ENCODE data around the gene ALG1.
"Not testable (repeated sequence)": the region's sequence is repeated elsewhere in the genome, so short reads cannot be mapped to it uniquely, and the experiment has no call there.

The ALG1 gene

GRCh38 chr16:5071681-5072333 lies at the start of gene ALG1:
Gene ALG1, plus strand, starts transcription at chr16:5071843. Its CDS starts 7 bp downstream, at chr16:5071850.
- peak; percentile 89 for DNase-seq

GRCh38 chr16:5022521-5022920 lies 49.1 kb upstream of the ALG1 start:
- DNase-seq, result no peak

- no peak for DNase-seq
These were observed 47.0 kb upstream of the ALG1 start for GRCh38 chr16:5024632-5025031.

- DNase-seq, result no peak
These were observed 46.4 kb upstream of the ALG1 start for GRCh38 chr16:5025171-5025632.

- DNase-seq, result no peak
These were observed 45.0 kb upstream of the ALG1 start for GRCh38 chr16:5026664-5027063.

- no peak for DNase-seq
These were observed 44.6 kb upstream of the ALG1 start for GRCh38 chr16:5027086-5027485.

- DNase-seq, result no peak
These were observed 43.9 kb upstream of the ALG1 start for GRCh38 chr16:5027575-5028235.

GRCh38 chr16:5028950-5029475 lies 42.6 kb upstream of the ALG1 start:
- DNase-seq, result no peak

- no peak for DNase-seq
These were observed 41.3 kb upstream of the ALG1 start for GRCh38 chr16:5030251-5030870.

- DNase-seq, result no peak
These were observed 40.0 kb upstream of the ALG1 start for GRCh38 chr16:5031601-5032000.

- no peak for DNase-seq
These were observed 38.9 kb upstream of the ALG1 start for GRCh38 chr16:5032748-5033167.

GRCh38 chr16:5033256-5034166 lies 38.1 kb upstream of the ALG1 start, which contains the start of gene NAGPA:
Gene NAGPA, minus strand, starts transcription at chr16:5033935. Its CDS starts 21 bp downstream, at chr16:5033914.
- DNase-seq, result peak; percentile 82

- no peak for DNase-seq
These were observed 37.5 kb upstream of the ALG1 start for GRCh38 chr16:5034167-5034523.

- DNase-seq, result no peak
These were observed 35.8 kb upstream of the ALG1 start for GRCh38 chr16:5035909-5036227.

- DNase-seq, result no peak
These were observed 35.2 kb upstream of the ALG1 start for GRCh38 chr16:5036228-5037156.

GRCh38 chr16:5040451-5040850 lies 31.2 kb upstream of the ALG1 start:
- DNase-seq, result no peak

- no peak for DNase-seq
These were observed 30.0 kb upstream of the ALG1 start for GRCh38 chr16:5041600-5042133.

- no peak for DNase-seq
These were observed 29.0 kb upstream of the ALG1 start for GRCh38 chr16:5042574-5043171.

GRCh38 chr16:5044011-5044540 lies 27.6 kb upstream of the ALG1 start:
- no peak for DNase-seq

- DNase-seq, result not testable (repeated sequence)
These were observed 27.1 kb upstream of the ALG1 start for GRCh38 chr16:5044581-5044980.

All from stimulated activated CD4-positive, alpha-beta T cell treated with anti-CD3 and anti-CD28 coated beads, Interleukin-1b, Interleukin-23, amount 100 ng/mL, for 48 hours (primary cell).